Measurements from ENCODE around the gene HSD17B10.
A peak's percentile ranks its signal among the peaks of the same experiment; 100 is the strongest.
"Not testable (repeated sequence)": the region's sequence is repeated elsewhere in the genome, so short reads cannot be mapped to it uniquely, and the experiment has no call there.

The HSD17B10 gene

DNA sequence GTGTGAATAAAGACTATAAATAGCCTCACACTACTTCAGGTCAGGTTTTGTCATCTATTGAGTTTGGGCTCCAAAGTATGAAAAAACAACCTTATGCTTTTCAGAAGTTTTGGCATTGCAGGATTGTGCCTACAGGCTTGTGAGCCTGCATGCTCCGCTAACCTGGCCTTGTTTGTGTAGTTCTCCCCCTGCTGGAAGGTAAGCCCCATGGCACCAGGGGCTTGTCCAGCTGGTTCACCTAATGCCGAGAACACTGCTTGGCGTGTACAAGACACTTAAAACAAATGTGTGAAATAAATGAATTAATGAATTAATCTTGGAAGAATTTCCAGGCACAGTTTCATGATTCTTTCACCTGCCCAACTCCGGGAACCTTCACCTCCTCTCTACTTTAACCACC is 1.8 kb upstream of the HSD17B10 start:
- DNase-seq = peak; percentile 76

DNA sequence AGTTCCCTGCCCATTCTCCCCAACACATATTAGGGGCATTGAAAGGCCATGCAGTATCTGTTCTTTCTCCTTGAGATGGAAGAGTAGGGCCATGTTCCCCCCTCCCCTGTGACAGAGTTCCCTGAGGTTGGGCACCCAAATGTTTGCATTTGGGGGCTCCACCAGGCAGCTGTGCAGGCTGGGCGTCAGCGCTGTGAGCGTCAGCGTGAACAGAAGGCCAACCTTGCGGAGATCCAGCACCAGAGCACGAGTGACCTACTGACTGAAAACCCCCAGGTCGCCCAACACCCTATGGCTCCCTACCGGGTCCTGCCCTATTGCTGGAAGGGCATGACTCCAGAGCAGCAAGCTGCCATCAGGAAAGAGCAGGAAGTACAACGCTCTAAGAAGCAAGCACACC is 3.9 kb downstream of the HSD17B10 start:
- no peak for DNase-seq

DNA sequence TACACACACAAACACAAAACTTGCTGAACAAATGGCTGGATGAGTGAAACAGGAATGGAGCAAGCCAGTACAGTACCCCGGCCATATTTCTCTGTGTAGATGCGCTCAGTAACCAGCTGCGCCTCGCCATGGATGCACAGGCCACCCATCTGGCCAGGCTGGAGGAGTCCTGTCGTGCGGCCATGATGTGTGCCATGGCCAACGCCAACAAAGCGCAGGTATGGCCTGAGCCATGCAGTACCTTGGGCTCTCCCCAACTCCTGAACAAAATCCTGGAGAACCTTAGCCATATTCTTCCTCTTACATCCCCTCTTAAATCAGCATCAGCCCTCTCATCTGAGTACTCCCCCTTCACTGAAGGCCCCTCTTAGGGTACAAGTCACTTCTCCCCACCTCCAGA is 4.4 kb downstream of the HSD17B10 start:
- no peak for DNase-seq

DNA sequence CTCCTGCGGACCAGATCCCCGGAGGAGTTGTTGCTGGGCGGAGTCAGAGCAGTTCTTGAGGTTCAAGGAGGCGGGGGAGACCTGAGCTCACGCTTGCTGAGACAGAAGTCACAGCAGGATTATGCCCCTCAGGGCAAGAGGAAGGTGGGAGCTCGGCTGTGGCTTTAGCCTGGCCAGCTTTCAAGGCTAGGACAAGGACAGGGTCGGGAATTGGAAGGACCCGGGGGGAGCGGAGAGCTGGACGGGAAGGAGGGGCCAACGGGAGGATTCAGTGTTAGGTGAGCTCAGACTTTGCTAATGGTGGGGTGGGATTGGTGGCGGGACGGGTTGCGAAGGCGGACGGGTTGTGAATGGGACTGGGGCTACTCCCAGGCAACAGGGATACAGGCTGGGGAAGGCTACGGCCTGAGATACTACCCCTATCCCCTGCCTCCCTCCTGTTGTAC is 11.3 kb downstream of the HSD17B10 start, which contains the start of gene RIBC1:
TSS of gene RIBC1 (plus strand) at position 13 of the 446 bp plus-strand sequence. CDS start 3,404 bp downstream, outside the sequence.
- no peak for DNase-seq

DNA sequence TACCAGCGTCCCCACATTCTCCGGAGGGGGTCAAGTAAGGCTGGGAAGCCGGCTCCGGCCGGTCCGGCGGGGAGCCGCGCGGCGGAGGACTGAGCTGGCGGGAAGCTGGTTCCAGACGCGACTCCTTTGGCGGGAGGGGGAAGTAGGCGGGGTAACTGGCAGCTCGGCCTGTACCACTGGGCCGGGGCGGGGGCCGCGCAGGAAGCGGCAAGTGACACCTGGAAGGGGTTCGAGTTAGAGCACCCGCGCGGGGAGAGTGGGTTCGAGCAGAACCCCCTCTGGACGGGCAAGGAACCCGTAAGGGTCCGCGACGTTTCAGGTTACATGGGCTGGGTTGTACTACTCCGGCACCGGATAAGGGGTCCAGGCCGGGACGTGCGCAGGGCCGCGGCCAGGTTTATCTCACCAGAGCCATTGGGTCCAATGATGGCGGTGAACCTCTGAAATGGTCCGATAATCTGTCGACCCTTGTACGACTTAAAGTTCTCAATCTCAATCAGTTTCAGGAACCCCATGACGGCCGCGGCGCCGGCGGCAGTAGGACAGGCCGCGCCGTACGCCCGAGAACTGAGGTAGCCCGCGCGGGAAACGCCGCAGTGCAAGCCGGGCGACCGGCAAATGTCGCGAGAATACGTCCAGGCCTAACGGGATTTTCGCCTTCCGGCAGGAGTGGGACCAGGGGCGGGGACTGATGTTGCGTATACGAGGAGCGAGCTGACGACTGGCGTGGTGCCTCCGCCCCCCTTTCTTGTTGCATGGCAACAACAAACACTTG is 11.9 kb downstream of the HSD17B10 start, which contains the start of gene SMC1A:
TSS of gene SMC1A (minus strand) at position 569 of the 775 bp plus-strand sequence. CDS start at position 515, 54 bp downstream.
- DNase-seq = peak; percentile 97

DNA sequence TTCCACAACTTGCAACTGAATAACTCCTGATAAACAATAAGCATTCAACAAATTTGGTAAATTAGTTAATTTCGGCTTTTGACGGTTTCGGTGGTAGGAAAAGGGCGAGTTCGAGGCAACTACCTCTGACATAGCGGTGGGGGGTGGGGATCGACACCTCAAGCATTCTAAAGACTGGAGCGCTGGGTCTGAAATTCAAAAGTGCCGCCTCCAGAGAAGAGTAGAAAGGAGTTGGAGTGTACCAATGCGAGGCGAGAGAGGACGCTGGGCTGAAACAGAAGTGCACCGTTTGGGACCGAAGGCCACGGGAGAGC is 12.4 kb downstream of the HSD17B10 start:
- no peak for DNase-seq

DNA sequence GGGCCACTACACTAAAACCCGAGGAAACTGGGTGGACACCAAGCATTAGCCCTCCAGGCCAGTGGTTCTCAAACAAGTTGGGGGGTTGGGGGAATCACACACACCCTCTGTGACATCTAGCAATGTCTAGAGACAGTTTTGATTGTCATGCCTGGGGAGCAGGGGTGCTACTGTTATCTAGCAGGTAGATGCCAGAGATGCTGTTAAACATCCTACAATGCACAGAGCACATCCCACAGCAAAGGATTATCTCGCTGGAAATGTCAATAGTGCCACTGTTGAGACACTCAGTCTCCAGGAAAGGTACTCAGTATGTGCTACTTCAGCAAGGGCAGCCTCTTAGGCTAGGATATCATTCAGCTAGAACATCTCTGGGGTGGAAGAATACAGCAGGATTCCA is 13.0 kb downstream of the HSD17B10 start:
- no peak for DNase-seq

DNA sequence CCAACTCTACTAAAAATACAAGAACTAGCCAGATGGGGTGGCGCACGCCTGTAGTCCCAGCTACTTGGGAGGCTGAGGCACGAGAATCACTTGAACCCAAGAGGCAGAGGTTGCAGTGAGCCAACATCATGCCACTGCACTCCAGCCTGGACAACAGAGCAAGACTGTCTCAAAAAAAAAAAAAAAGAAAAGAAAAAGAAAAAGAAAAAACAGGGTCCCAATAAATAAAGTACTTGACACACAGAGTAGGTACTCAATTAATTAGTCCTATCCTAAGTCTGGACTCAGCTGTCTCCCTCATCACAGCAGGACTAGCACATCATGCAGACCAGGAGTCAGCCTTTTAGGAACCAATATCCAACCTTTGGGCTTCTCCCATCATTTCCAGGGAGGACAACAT is 13.8 kb downstream of the HSD17B10 start:
- DNase-seq = not testable (repeated sequence)

DNA sequence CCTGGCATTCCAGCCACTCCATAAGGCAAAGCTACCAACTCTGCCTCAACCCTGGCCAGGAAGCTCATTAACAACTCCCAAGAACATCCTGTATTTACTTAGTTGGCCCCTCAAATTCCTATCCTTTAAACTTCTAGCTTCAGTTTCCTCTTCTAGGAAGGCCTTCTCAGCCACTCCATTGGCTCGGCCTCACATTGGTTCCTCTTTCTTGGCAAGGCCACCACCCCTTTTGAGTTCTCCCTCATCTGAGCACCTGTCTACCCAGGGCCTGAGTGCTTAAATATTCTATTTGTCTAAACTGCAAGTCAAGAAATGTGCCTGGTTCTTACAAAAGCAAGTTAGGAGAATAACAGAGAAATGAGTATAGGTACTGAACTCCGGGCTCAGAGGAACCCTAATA is 21.7 kb downstream of the HSD17B10 start:
- DNase-seq = no peak

DNA sequence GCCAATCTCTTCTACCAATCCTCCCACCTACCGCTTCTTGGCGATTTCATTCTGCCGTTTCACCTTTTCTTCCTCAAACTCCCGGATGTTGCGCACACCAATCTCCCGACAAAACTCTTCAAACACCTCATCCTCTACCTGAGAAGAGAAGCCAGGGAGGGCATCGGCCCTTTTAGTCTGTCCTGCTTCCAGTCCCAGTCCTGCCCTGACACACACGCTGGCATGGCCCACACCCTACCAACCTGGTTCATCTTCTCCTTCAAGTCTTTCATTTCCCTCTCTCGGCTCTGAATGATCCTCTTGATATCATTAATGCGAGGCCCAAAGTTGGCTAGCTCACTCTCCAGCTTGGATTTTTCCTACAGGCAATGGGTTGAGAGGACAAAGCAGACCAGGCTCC is 30.6 kb downstream of the HSD17B10 start:
- no peak for DNase-seq

DNA sequence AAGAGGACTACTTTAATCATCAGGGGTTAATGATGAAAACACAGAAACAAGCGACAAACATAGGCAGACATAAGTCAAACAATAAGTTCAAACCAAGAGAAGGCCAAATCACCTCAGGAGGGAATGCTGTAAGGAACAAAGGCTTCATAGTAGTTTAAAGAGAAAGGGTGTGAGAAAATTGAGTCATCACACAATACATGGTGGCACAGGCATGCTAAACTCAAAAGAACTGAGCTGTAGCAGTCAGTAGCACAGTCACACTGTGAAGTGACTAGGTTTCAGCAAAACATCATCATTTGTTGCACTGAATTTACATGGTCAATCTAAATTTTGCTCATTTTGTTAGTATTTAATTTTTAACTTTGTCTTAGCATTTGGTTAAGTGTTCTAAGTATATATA is 36.0 kb downstream of the HSD17B10 start:
- no peak for DNase-seq

DNA sequence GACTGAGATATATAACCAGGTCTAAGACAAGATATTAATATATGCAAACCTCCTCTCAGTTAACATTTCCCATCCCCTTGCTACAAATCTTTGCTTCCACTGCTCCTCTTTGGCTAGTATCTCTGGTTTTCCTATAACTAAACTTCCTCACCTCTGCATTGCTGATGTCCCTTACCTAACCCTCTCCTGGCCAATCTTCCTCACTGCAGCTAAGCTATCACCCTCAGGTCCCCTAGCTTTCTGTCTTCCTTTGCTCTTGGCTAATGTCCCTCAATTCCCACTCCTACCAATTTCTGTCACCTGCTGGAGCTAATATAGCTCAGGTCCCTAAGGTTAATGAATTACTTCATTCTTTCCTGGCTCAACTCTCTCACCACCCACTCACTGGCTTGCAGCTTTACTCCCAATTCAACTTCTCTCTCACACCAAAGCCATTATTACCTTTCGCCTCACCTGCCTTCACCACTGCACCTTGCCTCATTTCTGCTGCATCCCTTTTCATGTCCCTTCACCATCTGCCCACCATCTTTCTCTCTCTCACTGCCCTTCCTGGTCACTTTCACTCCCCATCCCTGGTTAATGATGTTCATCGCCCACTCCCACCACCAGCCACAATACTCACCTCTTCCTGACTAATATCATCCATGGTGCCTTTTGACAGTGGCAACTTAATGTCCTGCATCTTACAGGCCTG is 38.4 kb downstream of the HSD17B10 start:
- no peak for DNase-seq

DNA sequence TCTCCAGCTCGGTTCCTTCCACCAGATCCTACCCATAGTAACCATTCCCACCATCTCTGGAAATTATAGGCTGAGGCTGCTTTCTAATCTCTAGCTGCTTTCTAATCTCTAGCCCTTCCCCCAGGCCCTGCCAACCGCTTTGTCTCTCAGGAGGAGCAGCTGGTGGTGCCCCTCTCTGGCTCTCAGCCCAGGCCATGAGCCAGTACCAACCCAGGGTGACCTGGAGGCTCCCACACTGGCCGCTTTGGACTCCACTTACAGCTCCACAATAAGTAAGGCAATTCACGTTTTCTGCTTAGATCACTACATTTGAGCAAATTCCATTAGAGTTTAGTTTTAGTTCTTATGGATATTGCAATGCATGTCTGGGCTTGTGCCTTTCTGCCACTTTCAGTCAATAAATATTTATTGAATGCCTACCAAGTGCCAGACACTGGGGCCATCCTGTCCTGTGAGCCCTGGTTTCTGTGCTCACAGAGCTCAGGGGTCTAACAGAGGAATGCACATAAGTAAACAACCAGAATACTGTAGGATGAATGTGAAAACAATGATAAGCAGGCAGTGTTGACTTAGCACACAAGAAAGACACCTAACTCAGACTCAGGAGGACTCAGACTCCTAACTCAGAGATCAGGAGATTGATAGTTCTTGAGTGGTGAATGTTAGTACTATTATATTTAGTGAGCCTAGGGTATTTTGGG is 50.6 kb downstream of the HSD17B10 start:
- no peak for DNase-seq
